Neural cell (in vitro differentiated cells): ENCODE results near the gene TNS1. TPM values are rescaled to one million over a fixed set of nuclear protein-coding genes. Genes with fewer than 3 reads are reported as not detected.

Experiments
- H2AFZ ChIP-seq: fragments of 200-600, 300-800 bp; sonication (generic), shearing (Covaris generic); 2 replicates; pipeline ENCODE4 v1.6.0; 2014; ENCODE audit warnings: low read depth, mild to moderate bottlenecking, antibody characterized with exemption, low read length, moderate library complexity
- H3F3A ChIP-seq: fragments of 200-600 bp; shearing (Covaris generic); 2 replicates; pipeline ENCODE4 v1.6.1; 2016; ENCODE audit warnings: mild to moderate bottlenecking, moderate library complexity, mixed read lengths, antibody characterized with exemption, low read length; ENCODE audit not compliant: insufficient read depth, poor library complexity, severe bottlenecking
- H3K27ac ChIP-seq: fragments of 200-600, 300-800 bp; sonication (generic), shearing (Covaris generic); 2 replicates; pipeline ENCODE4 v1.5.1; 2014; ENCODE audit warnings: mild to moderate bottlenecking, low read length, moderate library complexity
- H3K27me3 ChIP-seq: fragments of 300-800, 200-600 bp; sonication (generic), shearing (Covaris generic); 2 replicates; pipeline ENCODE4 v1.6.0; 2014; ENCODE audit warnings: mild to moderate bottlenecking, low read depth, low read length, moderate library complexity; ENCODE audit not compliant: insufficient read depth
- H3K36me3 ChIP-seq: fragments of 300-800, 200-600 bp; sonication (generic), shearing (Covaris generic); 2 replicates; pipeline ENCODE4 v1.5.1; 2014; ENCODE audit warnings: mild to moderate bottlenecking, antibody characterized with exemption, low read length, moderate library complexity; ENCODE audit not compliant: insufficient read depth
- H3K4me2 ChIP-seq: fragments of 300-800, 200-600 bp; sonication (generic), shearing (Covaris generic); 2 replicates; pipeline ENCODE4 v1.6.0; 2014; ENCODE audit warnings: mild to moderate bottlenecking, low read length
- H3K4me3 ChIP-seq: fragments of 300-800, 200-600 bp; sonication (generic), shearing (Covaris generic); 2 replicates; pipeline ENCODE4 v1.5.1; 2014; ENCODE audit warnings: mild to moderate bottlenecking, low read length, moderate library complexity
- H3K79me2 ChIP-seq: fragments of 200-600 bp; shearing (Covaris generic); replicated peaks from 2 replicates; pipeline ENCODE4 v1.6.0; 2014; ENCODE audit warnings: mild to moderate bottlenecking, low read length, moderate library complexity; ENCODE audit not compliant: insufficient read depth
- H3K9ac ChIP-seq: fragments of 300-800, 200-600 bp; sonication (generic), shearing (Covaris generic); 2 replicates; pipeline ENCODE4 v1.6.1; 2016; ENCODE audit warnings: mild to moderate bottlenecking, low read length, mixed read lengths
- H3K9me2 ChIP-seq: fragments of 200-600 bp; shearing (Covaris generic); 2 replicates; pipeline ENCODE4 v1.6.1; 2016; ENCODE audit warnings: mild to moderate bottlenecking, low read length, mixed read lengths; ENCODE audit not compliant: insufficient read depth
- H3K9me3 ChIP-seq: fragments of 200-600, 300-800 bp; sonication (generic), shearing (Covaris generic); 2 replicates; pipeline ENCODE4 v1.6.1; 2016; ENCODE audit warnings: mild to moderate bottlenecking, mixed run types, low read length, moderate library complexity, mixed read lengths
- H4K20me1 ChIP-seq: fragments of 200-600 bp; shearing (Covaris generic); 2 replicates; pipeline ENCODE4 v1.6.1; 2016; ENCODE audit warnings: mild to moderate bottlenecking, mixed run types; ENCODE audit not compliant: insufficient read depth
- EP300 ChIP-seq: fragments of 450-650 bp; conservative IDR thresholded peaks from 2 replicates; pipeline ENCODE4 v1.6.1; 2014; ENCODE audit warnings: antibody characterized with exemption, mild to moderate bottlenecking, moderate library complexity; ENCODE audit not compliant: poor library complexity, severe bottlenecking
- EZH2 ChIP-seq: fragments of 200-600, 300-800 bp; shearing (Covaris generic), sonication (generic); IDR thresholded peaks from 2 replicates; pipeline ENCODE4 v1.6.1; 2014; ENCODE audit warnings: antibody characterized with exemption, low read length, borderline replicate concordance, mild to moderate bottlenecking; ENCODE audit not compliant: insufficient read depth, poor library complexity, severe bottlenecking
- MXI1 ChIP-seq: fragments of 450-650 bp; conservative IDR thresholded peaks from 2 replicates; pipeline ENCODE4 v1.6.1; 2014; ENCODE audit warnings: antibody characterized with exemption, mild to moderate bottlenecking; ENCODE audit not compliant: poor library complexity, severe bottlenecking
- POLR2AphosphoS5 ChIP-seq: IDR thresholded peaks from 2 replicates; pipeline ENCODE4 v1.6.1; 2012
- RAD21 ChIP-seq: fragments of 450-650 bp; conservative IDR thresholded peaks from 2 replicates; pipeline ENCODE4 v1.6.1; 2014; ENCODE audit warnings: antibody characterized with exemption, mild to moderate bottlenecking, moderate library complexity
- REST ChIP-seq: IDR thresholded peaks from 2 replicates; pipeline ENCODE4 v1.6.1; 2012; ENCODE audit warnings: borderline replicate concordance
- SMC3 ChIP-seq: fragments of 450-650 bp; conservative IDR thresholded peaks from 2 replicates; pipeline ENCODE4 v1.6.1; 2014; ENCODE audit warnings: antibody characterized with exemption, mild to moderate bottlenecking, moderate library complexity; ENCODE audit not compliant: poor library complexity
- TAF1 ChIP-seq: IDR thresholded peaks from 2 replicates; pipeline ENCODE4 v1.6.1; 2012; ENCODE audit warnings: low read depth
- polyA plus RNA-seq: library from polyadenylated mRNA; depleted of rRNA; stranded (reverse); fragments of >200 nt; gene quantifications from 2 replicates; pipeline ENCODE4 v1.2.3, GENCODE V29; 2014
- TF ChIP-seq, protein P1 (sequence below): fragments of 450-650 bp; IDR thresholded peaks from 2 replicates; pipeline ENCODE4 v1.5.1; 2014; ENCODE audit warnings: antibody characterized with exemption, mild to moderate bottlenecking, moderate library complexity; ENCODE audit not compliant: poor library complexity, severe bottlenecking

Gene TNS1
- polyA plus RNA-seq, 1 donor from 2014 or later, result 1.5 TPM

GRCh38 chr2:217877866-217878265 lies 124.9 kb downstream of the TNS1 start:
- Histone ChIP-seq H4K20me1 (no peaks in the 10 kb centered on the region), H3K27ac (no peak overlapping the region)

DNA sequence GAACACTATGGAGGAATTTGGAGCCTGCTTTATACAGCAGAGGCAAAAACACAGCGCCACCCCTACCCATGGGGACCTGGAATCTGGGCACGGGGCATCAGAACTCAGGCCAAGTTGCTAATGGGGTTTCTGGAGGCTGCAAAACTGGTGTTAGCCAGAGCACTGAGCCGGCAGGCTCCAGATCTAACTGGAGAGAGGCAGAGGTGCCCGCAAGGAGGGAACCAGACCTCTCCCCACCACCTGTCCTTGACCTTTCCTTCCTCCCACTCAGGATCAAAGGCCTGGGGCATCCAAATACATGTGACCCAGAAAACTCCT lies 126.6 kb downstream of the TNS1 start:
- H4K20me1 ChIP-seq, result no peaks in the 10 kb centered on the region
- H3K27ac ChIP-seq, result no peak overlapping the region
- no peak overlapping the region for H3K9ac ChIP-seq
- H3K9me2 ChIP-seq, result no peaks in the 10 kb centered on the region
- H3K79me2 ChIP-seq, result no peaks in the 10 kb centered on the region
- no peaks in the 10 kb centered on the region for H3K27me3 ChIP-seq
- TF ChIP-seq SMC3, result no peak
- H3K4me3 ChIP-seq, result no peak overlapping the region
- H3K36me3 ChIP-seq, result no peaks in the 10 kb centered on the region
- no peaks in the 10 kb centered on the region for H3F3A ChIP-seq
- no peak overlapping the region for H3K4me2 ChIP-seq
- no peaks in the 10 kb centered on the region for H3K9me3 ChIP-seq
- H2AFZ ChIP-seq, result no peak overlapping the region

More at GRCh38 chr2:217877866-217878265, 124.9 kb downstream of the TNS1 start:
- Histone ChIP-seq H3K9me3 (no peaks in the 10 kb centered on the region), H2AFZ (no peak overlapping the region), H3K79me2 (no peaks in the 10 kb centered on the region), H3K9me2 (no peaks in the 10 kb centered on the region), H3K27me3 (no peaks in the 10 kb centered on the region), H3K36me3 (no peaks in the 10 kb centered on the region), H3K4me2 (no peak overlapping the region), H3F3A (no peaks in the 10 kb centered on the region), H3K4me3 (no peak overlapping the region), H3K9ac (no peak overlapping the region)
- TF ChIP-seq REST (no peak), TAF1 (no peak), EP300 (no peak), MXI1 (no peak), SMC3 (no peak), EZH2 (no peak), RAD21 (no peak), POLR2AphosphoS5 (no peak)
- TF ChIP-seq, protein P1, sequence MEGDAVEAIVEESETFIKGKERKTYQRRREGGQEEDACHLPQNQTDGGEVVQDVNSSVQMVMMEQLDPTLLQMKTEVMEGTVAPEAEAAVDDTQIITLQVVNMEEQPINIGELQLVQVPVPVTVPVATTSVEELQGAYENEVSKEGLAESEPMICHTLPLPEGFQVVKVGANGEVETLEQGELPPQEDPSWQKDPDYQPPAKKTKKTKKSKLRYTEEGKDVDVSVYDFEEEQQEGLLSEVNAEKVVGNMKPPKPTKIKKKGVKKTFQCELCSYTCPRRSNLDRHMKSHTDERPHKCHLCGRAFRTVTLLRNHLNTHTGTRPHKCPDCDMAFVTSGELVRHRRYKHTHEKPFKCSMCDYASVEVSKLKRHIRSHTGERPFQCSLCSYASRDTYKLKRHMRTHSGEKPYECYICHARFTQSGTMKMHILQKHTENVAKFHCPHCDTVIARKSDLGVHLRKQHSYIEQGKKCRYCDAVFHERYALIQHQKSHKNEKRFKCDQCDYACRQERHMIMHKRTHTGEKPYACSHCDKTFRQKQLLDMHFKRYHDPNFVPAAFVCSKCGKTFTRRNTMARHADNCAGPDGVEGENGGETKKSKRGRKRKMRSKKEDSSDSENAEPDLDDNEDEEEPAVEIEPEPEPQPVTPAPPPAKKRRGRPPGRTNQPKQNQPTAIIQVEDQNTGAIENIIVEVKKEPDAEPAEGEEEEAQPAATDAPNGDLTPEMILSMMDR, result no peak
